ENCODE measurements around the gene ATP11A. TPM values are rescaled to one million over a fixed set of nuclear protein-coding genes. Genes with fewer than 3 reads are reported as not detected.

The ATP11A gene
- total and polyA plus RNA-seq, 8 donors: 9.3 to 51.0 (median 30.5) TPM

DNA sequence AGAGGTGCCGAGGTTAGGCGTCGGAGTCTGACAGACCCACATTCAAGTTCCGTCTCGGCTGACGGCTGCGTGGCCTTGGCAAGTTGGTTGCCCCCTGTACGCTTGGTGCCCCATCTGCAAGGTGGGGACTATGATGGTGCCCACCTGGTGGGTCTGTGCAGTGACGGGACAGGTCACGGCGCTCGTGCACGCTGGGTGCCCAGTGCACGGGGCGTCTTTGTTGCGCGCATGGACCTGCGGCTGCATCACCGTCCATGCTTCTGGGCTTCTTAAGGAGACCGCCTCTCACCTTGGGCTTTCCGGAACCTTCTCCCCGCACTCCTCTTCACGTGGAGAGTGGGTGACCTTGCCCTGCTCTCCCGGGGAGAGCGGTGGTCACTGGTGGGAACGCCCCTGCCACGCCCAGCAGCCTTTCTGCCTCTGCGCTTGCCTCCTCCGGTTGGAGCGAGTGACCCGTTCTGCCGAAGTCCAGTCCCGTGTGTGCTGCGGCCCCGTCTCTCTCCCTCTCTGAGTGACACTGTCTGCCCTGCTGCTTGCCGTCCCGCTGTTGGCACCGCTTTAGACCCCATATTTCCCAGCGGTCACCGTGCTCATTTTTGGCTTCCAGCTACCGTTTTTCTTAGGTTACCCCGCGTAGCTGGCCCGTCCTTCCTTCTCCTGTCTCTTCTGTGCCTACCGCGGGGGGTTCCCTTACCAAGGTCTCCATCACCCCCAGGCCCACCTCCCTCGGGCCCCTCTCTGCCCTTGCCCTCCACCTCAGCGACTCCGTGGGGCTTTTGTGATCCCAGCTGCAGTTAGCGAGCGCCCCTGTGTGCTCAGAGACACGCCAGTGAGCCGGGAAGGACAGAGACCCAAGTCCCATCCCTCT, 6.4 kb downstream of the ATP11A start:
- Histone ChIP-seq H3K36me3 (no peaks in the 10 kb centered on the region), H3K4me1 (peaks cover 5 to 15% (median 8%) of the 10 kb centered on the region in 3 donors), H3K27ac (no peak overlapping the region), H3K27me3 (no peaks in the 10 kb centered on the region), H3K4me3 (no peak overlapping the region), H3K9me3 (no peaks in the 10 kb centered on the region)
- DNase-seq: peak in 1 of 6 donors; percentile 5
- TF ChIP-seq, protein P1, sequence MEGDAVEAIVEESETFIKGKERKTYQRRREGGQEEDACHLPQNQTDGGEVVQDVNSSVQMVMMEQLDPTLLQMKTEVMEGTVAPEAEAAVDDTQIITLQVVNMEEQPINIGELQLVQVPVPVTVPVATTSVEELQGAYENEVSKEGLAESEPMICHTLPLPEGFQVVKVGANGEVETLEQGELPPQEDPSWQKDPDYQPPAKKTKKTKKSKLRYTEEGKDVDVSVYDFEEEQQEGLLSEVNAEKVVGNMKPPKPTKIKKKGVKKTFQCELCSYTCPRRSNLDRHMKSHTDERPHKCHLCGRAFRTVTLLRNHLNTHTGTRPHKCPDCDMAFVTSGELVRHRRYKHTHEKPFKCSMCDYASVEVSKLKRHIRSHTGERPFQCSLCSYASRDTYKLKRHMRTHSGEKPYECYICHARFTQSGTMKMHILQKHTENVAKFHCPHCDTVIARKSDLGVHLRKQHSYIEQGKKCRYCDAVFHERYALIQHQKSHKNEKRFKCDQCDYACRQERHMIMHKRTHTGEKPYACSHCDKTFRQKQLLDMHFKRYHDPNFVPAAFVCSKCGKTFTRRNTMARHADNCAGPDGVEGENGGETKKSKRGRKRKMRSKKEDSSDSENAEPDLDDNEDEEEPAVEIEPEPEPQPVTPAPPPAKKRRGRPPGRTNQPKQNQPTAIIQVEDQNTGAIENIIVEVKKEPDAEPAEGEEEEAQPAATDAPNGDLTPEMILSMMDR (IDR thresholded peaks at IDR 0.05): no peak
- 94% methylated on average over 51 to 53 of the region's 53 CpGs for WGBS, 2 donors
- no peak for ATAC-seq
- intact Hi-C loops (cut with DNase I): no loop called here
- no peak for FAIRE-seq

DNA sequence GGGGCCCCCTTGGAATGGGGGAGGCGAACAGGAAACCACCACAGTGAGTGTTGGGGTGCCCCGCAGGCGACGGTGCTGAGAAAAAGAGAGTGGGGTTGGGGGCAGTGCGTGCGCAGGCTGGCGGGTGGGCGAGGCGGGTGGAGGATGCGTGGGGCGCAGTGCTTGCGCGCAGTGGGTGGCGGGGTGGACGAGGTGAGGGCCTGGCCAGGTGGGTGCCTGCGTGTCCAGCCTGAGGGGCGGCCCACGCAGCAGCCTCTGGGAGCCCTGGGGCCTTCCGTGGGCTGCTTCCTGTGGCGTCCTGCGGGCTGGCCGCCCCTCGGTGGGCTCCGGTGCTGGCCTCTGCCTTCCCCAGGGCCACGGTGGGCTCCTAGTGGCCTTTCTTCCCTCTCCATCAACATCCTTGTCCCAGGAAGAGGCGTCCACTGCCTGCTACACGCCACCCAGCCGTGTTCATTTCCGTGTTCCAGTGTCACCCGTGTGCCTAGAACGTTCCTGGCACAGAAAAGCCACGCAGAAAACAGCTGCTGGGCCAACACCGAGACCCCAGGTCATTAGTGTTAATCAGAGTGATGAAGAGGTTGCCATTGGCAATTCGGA, 7.1 kb downstream of the ATP11A start:
- Histone ChIP-seq H3K36me3 (no peaks in the 10 kb centered on the region), H3K27ac (no peak overlapping the region), H3K9me3 (no peaks in the 10 kb centered on the region), H3K4me3 (no peak overlapping the region), H3K27me3 (no peaks in the 10 kb centered on the region), H3K4me1 (peaks cover 2 to 10% (median 4%) of the 10 kb centered on the region in 3 donors)
- WGBS, 2 donors: 94 to 98% methylated on average over 34 of the region's 34 CpGs
- FAIRE-seq: no peak
- intact Hi-C loops (cut with DNase I): no loop called here
- TF ChIP-seq, protein P1 (IDR thresholded peaks at IDR 0.05): no peak
- DNase-seq: peak in 1 of 6 donors; percentile 5
- no peak for ATAC-seq

- H3K27ac ChIP-seq: no peak overlapping the region
Measured at GRCh38 chr13:112697756-112698655, 8.2 kb downstream of the ATP11A start.

GRCh38 chr13:112699322-112699918, 9.6 kb downstream of the ATP11A start:
- Histone ChIP-seq H3K4me1 (no peaks in the 10 kb centered on the region), H3K9me3 (no peaks in the 10 kb centered on the region), H3K27me3 (no peaks in the 10 kb centered on the region), H3K27ac (no peak overlapping the region), H3K36me3 (no peaks in the 10 kb centered on the region), H3K4me3 (no peak overlapping the region)
- 82 to 85% methylated on average over 13 of the region's 13 CpGs for WGBS, 2 donors
- intact Hi-C loops (cut with DNase I): no loop called here
- ATAC-seq: no peak
- TF ChIP-seq, protein P1 (IDR thresholded peaks at IDR 0.05): no peak
- no peak for FAIRE-seq
- DNase-seq: peak in 1 of 6 donors; percentile 3

More at GRCh38 chr13:112697756-112698655, 8.2 kb downstream of the ATP11A start:
- intact Hi-C loops (cut with DNase I): no loop called here
- TF ChIP-seq, protein P1 (IDR thresholded peaks at IDR 0.05): no peak
- DNase-seq: peak in 1 of 6 donors; percentile 3
- H3K4me1 ChIP-seq: peaks cover 0 to under 1% (median 0%) of the 10 kb centered on the region in 3 donors
- no peak overlapping the region for H3K4me3 ChIP-seq
- 74 to 76% methylated on average over 19 of the region's 19 CpGs for WGBS, 2 donors
- no peaks in the 10 kb centered on the region for H3K27me3 ChIP-seq
- FAIRE-seq: no peak
- H3K36me3 ChIP-seq: no peaks in the 10 kb centered on the region
- peak in 1 of 4 donors; percentile 37 for ATAC-seq
- H3K9me3 ChIP-seq: no peaks in the 10 kb centered on the region

Data from pancreas (tissue), 10 donors.